HG02642 (cell line): Measurements from ENCODE around the gene EVX1.

ENCODE experiments used
- ATAC-seq: cut with Tn5 transposase; IDR thresholded peaks from one replicate; pipeline ENCODE4 v1.9.1; 2021; ENCODE audit warnings: mild to moderate bottlenecking; ENCODE audit not compliant: unreplicated experiment, poor library complexity

The EVX1 gene

GRCh38 chr7:27242555-27243339, at the start of gene EVX1:
Gene EVX1, plus strand, starts transcription at chr7:27242802. Its CDS starts 229 bp downstream, at chr7:27243031.
- no peak for ATAC-seq

DNA sequence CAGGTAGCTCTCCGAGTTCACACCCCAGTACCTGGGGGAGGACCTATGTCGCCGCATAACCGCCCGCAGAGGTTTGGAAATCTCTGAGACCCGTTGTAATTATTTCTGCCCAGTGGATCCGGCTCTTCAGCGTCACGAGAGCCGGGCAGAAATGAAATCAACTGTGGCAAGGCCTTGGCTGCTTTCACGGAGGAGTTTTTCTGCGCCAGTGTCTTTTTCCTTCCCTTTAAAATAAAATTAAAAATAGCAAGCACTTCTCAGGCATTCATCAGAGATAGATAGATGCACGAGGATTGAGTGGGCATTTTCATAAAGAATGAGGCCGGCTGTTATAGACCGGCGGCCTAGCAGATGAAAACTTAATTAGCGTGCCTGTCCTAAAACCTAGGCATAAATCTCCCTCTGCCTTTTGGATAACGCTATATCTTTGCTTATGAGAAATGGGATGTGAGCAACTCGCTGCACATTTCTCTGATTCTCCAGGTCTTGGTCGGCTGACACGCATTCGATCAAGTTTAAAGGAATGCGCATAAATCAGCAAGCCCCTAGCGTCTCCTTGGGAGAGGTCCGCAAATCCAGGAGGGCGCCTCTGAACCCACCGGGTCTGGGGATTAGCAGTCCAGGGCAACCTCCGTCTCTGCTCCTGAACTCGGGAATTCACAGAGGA, 49.1 kb upstream of the EVX1 start:
- no peak for ATAC-seq

DNA sequence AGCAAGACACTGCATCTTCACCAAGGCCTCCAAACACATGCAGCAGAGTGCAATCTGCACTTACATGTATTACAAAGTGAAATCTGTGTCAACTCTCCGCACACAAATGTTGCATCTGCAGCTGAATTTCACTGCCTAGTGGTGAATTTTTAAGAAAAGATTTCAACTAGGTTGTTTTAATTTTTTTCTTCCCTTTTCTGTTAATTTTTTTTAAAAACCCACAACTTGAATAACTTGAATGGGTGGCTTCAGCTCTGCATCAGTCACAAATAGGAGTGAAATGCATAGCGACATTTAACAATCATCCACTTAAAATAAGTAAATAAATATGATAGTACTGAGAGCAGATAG, 48.6 kb upstream of the EVX1 start:
- ATAC-seq, result no peak

DNA sequence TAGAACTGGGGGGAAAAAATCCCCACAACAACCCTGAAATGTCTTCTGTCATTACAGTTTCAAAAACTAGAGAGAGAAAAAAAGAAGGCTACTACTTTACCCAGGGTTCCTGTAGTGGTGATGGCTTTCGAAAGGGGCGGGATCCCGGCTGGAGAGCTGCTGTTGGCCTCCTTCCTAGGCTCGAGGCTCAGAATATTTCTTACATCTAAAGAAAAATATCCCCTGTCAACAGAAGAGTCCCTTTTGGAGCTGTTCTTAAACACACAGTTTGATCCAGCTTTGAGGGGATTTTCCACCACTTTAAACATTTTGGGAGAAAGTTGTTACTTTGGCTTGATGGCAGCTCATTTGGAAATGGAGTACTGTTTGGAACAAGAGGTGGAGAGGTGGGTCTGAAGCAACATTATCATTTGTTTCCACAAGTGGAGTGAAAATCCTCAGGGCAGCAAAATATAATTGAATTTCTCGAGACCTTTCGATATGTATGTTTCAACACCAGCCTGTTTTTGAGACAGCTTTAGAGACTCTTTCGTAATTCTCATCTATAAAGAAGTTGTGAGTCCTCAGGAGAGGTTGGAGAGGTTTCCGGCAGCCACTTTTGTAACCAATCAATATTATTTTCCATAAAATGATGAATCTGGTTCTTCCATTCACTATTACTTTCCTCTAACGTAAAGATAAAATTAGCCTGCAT, 47.8 kb upstream of the EVX1 start:
- no peak for ATAC-seq

GRCh38 chr7:27196287-27196767, 46.3 kb upstream of the EVX1 start:
- ATAC-seq, result no peak

- ATAC-seq, result no peak
These were observed 45.2 kb upstream of the EVX1 start for GRCh38 chr7:27197137-27198042.

GRCh38 chr7:27198138-27198841, 44.3 kb upstream of the EVX1 start:
- ATAC-seq, result no peak

- no peak for ATAC-seq
These were observed 43.5 kb upstream of the EVX1 start for GRCh38 chr7:27198871-27199801.

GRCh38 chr7:27199849-27200760, 42.5 kb upstream of the EVX1 start, which contains the start of gene HOXA13:
Gene HOXA13, minus strand, starts transcription at chr7:27200091. Its CDS starts 14 bp downstream, at chr7:27200077.
- no peak for ATAC-seq

- ATAC-seq, result no peak
These were observed 41.6 kb upstream of the EVX1 start for GRCh38 chr7:27200761-27201579.

DNA sequence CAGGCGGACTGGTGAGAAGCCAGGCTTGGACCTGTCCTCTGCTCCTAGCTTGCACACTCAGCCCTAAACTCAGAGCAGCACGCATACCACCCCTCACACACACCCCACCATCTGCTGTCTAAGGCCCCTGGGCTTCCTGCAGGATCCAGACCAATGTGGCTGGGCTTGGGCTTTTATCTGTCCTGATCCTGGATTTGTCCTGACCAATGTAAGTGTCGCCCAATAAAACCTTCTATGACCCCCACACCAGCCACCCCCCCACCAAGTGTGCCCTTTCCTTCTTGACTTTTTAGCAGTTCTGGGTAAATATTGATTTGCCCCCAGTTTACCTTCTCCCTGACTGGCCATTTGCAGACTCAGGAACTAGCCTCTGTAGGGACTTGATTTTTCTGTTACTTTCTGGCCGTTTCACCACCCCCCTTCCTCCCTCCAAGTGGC, 41.0 kb upstream of the EVX1 start:
- no peak for ATAC-seq

DNA sequence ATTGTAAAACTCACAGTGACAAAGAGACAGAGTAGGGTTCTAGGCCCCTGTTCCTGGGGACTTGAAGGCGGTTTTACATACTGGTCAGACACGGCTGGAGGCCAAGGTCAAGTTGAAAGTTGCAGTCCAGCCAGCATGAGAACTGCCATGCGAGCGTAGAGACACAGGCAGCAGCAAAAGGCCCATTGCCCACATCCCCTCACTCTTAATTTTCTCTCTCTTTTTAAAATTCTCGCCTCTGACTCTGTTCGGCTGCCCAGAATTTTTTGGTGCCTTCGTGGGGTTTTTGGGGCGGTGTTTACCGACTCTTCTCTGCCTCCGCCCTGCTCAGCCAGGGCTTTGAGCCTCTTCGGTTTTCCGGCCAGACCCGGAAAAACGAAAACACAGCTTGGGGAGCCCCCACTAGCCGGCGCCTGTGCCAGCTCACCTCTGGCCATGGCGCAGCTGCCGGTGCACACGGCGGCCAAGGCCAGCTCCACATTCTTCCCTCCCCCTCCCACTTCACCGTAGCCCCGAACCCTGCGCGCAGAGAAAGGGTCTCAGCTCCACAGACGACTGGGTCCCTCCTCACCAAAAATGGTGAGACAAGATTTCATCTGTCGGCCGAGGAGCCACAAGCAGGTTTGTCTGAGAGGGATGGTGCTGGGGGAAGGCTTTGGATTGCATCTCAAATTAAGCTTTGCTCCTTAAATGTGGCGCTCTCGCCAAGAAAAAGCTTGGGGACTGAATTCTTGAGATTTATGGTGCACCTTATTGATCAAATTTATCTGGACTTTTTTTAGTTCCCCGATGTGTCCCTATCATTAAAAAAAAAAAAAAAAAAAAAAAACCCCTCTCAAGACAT, 40.4 kb upstream of the EVX1 start:
- no peak for ATAC-seq

GRCh38 chr7:27202862-27203134, 39.8 kb upstream of the EVX1 start:
- no peak for ATAC-seq

DNA sequence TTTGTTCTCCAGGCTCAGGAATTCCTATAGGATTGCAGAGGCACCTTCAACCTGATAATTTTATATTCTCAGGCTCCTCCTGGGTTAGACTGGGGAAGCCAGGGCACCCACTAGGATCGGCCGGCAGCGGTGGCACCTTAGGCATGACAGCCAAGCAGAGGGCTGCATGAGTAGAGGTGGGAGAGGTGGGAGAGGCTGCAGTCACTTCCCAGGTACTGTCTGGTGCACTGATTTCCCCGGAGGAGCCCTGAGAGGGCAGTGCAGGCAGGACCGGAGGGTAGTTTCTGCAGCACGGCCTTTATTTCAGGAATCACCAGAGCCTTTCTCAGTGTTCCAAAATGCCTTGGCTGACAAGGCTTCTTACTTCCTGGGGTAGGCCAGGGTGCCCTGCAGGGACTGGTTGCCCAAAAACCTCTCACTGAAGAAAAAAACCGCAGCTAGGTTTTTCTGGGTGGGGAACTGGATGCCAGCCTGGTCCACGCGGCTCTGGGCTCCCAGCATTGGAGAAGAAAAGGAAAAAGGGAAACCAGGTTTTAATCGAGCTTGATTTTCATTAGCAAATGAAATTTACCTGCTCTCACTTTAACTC, 39.1 kb upstream of the EVX1 start:
- no peak for ATAC-seq

GRCh38 chr7:27203964-27204594, 38.5 kb upstream of the EVX1 start:
- no peak for ATAC-seq
